HG02981 (cell line): ENCODE data around the gene FSTL3.

Source experiments
- ATAC-seq: cut with Tn5 transposase; IDR thresholded peaks from one replicate; pipeline ENCODE4 v1.9.1; 2021; ENCODE audit warnings: mild to moderate bottlenecking, moderate library complexity; ENCODE audit not compliant: unreplicated experiment

FSTL3 gene

DNA sequence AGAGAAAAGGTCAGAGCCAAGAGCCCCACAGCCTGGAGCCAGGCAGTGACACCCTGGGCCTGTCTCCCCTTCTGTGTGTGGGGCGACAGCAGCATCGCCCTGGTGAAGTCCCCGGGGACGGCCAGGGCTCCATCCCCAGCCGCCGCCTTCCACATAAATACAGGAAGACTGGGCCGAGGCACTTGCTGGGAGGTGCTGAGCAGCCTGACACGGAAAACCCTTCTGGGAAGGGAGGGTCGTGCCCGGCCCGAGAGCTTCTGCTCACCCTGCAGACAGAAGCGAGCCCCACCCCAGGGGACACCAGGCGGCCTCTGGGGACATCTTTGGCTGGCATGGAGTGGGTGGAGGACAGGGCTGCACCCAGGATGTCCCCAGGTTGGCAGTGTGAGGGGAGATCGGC lies 31.4 kb upstream of the FSTL3 start:
- ATAC-seq = no peak

DNA sequence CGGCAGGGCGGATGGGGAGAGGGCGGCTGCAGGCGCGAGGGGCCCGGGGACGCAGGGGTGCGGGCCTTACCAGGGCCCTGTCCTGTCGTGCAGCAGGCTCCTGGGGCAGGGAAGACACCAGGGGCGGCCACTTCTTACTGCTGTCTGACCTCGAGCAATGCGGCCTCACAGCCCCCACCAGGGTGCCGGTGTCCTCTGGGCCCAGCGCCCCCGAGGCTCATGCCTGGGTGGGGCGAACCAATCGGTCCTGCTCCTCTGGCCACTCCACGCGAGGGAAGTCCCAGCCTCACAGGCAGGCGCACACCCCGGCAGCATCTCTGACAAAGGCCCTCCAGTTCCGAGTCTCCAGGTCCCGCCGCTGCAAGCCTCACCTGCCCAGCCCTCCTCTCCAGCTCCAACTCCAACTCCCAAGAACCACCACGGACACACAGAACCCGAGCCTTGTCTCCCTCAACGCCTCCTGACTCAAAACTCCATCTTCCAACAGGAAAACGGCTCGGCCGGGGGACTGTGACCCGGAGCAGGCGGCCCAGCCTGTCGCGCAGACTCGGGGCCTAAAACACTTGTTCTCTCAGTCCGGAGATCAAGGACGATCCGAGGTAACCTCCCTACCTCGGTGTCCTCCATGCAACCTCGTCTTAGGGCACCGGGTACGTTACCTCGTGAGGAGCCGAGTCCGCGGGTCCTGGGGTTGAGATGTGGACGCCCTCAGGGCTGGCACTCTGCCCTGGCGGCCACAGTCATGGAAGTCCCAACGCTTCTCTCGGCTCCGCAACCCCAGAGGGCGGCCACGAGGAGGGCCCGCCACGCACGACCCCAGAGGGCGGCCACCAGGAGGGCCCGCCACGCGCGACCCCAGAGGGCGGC lies 30.0 kb upstream of the FSTL3 start:
- no peak for ATAC-seq

DNA sequence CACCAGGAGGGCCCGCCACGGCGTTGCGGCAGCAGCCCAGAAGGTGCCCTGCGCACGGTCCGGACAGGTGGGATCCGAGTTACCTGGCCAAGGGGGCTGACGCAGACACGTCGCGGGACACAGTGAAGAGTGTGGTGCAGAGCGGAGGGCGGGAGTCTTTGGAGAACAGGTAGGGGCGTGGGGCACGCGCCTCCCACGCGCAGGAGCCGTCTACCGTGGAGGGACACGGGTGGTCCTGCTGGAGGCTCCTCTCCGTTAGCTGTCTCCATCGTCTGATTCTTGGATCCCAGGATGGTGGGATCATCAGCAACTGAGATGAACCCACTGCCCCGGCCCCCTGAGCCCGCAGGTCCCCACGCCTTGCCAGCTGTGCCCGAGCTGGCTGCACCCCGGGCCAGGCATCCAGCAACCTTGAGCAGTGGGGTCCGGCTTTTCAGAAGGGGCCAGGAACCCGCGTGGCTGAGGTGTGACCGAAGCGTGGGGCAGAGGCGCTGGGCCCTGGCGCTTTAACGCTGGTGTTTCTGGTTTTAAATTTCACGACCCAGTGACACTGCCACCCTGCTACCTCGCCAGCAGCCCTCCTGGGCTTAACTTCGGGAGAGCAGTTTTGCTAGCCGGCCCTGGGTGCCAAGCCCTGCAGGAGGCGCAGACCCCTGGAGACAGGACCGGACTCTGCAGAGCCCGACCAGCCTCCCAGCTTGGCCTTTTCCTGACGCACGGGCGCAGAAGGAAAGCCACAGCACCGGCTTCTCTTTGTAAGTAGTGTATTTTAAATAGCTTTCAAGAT lies 29.2 kb upstream of the FSTL3 start:
- no peak for ATAC-seq

DNA sequence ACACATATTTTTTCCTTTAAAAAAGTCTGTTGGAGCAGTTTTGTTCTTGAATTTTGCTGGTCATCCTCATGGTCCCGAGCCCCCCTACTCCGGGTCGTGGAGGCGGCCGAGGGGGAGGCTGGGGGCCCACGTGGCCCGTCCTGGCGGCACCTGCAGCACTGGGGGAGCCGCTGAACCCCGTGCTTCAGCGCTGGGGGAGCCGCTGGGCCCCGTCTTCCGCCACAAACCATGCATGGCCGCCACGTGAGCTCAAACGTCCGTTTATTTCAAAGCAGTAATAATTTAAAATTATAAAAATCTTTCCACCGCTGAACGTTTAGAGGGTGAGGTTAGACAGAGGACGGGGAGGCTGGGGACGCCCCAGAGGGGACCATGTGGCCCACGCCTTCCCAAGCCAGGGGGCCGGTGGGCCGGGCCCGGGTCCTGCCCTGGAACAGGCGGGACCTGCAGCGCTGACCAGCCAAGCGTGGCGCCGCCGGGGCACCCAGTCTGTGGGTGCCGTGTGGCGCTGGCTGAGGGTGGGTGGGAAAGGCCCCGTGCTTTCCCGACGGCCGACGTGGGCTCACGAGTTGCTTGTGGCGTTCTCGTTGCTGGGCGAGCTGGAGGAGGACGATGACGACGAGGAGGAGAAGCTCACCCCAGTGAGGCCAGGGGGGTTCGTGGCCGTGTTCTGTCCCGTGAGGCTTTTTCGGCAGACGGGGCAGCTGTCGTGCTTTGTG lies 28.5 kb upstream of the FSTL3 start:
- no peak for ATAC-seq

DNA sequence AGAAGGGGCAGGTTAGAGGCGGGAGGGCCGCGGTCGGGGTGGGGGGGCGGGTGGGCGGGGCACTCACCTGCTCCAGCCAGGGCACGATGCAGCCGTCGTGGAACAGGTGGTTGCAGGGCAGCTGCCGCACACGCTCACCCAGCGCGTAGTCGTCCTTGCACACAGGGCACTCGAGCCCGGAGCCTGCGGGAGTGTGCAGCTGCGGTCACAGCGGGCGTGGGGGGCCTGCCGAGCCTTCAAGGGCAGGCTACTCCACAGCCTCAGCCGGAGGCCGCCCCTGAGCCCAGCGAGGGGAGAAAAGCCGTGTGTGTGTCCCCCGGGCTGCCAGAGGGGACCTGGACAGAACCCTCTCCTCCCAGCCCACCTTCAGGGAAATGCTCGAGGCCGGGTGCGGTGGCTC lies 27.9 kb upstream of the FSTL3 start:
- ATAC-seq = no peak

DNA sequence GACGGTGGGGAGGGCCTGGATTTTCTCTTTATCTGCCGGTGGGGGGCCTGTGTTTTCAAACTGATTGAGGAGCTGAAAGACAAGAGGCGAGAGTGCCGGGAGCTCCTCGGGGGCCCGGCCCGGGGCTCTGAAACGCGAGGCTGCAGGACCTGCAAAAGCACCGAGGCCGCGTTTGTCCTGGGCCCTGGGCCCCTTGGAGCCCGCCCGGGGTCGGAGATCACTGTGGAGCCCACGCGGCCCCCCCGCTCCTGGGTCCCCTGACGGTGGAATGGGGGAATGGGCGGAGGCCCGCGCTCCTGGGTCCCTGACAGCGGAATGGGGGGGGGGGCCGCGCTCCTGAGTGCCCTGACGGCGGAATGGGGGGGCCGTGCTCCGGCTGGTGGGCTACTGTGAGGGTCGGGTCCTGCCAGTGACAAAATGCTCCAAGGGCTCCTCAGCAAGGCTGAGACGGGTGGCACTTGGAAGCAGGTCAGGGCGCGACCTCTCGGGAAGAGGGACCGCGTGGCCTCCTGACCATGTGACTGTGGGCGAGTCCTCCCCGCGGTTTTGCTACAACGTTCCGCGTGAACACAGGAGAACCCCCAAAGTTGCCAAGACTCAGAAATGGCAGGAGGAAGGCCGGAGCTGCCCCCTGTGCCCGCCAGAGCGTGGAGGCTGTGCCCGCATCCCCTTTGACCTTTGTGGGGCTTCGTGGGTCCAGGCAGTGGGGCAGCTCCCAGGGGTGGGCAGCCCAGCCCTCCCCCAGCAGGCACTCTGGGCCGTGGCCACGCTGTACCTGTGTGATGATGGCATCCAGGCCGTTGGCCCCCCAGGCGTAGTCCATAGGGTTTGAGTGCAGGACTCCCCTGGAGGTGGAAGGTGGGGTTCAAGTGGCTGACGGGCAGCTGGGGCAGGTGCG lies 27.0 kb upstream of the FSTL3 start:
- ATAC-seq = no peak

DNA sequence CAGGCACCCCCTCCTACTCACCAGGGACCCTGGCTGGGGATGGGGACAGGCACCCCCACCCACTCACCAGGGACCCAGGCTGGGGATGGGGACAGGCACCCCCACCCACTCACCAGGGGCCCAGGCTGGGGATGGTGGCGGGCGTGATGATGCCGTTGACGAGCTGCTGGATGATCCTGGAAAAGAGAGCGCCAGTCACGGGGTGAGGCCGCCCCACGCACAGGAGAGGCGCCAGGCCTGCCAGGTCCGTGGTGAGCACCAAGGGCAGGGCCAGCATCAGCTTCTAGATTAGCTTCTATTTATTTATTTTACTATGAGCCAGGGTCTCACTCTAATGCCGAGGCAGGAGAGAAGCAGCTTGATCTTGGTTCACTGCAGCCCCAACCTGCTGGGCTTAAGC lies 26.1 kb upstream of the FSTL3 start:
- no peak for ATAC-seq

DNA sequence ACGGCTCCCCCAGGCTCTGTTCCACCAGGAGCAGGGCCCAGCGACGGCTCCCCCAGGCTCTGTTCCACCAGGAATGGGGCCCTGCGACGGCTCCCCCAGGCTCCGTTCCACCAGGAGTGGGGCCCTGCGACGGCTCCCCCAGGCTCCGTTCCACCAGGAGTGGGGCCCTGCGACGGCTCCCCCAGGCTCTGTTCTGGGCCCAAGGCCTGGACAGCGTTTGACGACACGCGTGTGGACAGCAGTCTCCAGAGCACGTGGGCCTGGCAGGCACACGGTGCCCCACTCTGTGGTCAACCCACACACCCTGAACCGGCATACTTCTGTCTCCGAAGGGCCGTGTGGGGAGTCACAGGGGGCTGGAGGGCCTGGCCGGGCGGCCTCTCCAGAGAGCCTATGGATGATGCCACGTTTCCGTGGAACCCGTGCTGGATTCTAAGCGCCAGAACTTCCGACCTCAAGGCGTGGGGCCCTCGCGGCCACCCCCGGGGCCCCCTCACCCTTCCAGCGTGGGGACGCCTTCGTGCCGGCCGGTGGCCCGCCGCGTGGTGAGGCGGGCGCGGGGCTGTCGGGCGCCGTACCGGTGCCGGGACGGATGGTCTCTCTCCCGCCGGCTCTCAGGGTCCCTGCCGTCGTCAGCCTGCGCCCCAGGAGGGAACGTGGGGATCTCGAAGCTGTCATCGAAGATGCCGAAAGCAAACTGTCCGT lies 24.9 kb upstream of the FSTL3 start:
- ATAC-seq = no peak

DNA sequence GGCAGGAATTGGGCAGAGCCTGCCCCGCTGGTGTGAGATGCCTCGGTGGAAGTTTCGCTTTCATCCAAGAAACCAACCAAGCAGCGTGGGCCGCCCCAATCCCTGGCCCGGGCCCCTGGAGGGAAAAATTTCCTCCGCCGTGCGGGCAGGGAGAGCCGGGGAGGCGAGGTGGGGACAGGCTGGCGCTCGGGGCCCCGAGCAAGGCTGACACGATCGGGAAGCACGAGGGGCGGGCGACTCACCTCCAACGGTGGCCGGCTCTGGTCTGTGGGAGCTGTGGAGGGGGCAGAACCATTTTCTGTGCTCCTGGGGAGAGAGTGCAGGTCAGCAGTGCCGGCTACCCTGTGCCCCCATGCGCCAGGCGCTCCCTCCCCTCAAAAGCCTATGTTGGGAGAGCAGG lies 24.2 kb upstream of the FSTL3 start:
- no peak for ATAC-seq

DNA sequence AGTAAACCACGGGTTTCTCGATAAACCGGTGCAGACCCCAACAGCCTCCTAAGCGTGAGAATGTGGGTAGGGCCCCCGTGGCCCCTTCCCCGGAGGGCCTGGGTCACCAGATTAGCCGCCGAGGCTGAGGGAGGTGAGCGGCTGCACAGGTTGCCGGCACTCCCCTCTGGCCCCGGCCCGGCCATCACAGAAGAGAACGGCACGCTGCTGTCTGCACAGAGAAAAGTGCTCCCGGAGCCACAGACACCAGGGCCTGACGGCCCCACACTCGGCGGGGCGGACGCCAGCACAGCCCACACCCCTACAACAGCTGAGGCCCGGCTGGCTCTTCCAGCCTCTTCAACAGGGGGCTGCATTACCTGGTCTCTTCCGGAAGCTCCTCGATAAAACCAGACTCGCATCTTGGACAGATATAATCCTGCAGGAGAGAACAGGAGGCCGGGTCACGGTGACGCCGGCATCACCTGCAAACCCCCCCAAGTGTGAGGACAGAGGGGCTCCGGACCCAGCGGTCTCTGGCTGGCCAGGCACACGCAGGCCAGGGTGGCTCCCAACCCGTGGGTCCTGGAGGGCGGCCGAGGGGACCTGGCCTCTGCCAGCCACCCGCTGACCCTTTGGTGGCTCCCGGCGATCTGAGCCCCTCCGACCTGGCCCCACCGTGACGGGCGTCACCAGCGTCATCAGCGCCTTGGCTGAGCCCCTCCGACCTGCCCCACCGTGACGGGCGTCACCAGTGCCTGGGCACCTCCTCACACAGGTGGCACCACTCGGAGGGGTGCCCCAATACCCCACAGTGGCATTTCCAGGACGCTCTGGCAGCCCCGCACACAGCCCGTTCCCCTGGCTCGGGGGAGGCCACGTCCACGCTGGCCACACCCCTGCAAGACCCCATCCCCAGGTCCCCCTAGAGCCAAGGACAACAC lies 23.5 kb upstream of the FSTL3 start:
- no peak for ATAC-seq

DNA sequence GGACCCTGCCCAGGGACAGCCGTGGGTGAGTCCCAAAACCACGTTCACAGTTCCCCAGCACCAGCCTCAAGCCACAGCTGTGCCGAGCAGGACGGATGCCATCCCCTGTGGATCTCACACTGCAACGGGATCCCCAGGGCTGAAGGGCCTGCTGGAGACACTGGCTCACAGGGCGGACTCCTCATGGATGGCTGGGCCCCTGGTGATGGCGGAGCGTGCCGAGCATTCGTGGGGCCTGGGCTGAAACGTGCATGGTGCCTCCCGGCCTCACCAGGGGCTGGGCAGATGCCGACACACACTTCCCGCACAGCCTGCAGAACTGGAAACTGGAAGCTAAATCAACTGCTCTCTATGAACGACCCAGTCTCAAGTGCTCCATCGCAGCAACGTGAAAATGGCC lies 22.8 kb upstream of the FSTL3 start:
- no peak for ATAC-seq

DNA sequence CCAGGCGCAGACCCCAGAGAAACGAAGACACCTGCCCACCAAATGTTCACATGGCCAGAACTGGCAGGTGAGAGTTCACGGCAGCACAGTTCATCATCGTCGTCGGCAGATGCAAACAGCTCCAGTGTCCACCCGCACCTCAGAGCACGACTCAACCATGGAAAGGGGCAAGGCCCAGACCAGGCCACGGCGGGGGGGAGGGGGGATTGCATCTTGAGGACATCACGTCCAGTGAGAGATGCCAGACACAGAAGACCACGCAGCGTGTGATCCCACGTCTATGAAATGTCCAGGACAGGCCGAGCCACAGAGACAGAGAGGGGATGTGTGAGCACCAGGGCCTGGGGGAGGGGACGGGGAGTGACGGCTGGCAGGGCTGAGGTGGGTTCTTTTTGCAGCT lies 20.5 kb upstream of the FSTL3 start:
- ATAC-seq = no peak

DNA sequence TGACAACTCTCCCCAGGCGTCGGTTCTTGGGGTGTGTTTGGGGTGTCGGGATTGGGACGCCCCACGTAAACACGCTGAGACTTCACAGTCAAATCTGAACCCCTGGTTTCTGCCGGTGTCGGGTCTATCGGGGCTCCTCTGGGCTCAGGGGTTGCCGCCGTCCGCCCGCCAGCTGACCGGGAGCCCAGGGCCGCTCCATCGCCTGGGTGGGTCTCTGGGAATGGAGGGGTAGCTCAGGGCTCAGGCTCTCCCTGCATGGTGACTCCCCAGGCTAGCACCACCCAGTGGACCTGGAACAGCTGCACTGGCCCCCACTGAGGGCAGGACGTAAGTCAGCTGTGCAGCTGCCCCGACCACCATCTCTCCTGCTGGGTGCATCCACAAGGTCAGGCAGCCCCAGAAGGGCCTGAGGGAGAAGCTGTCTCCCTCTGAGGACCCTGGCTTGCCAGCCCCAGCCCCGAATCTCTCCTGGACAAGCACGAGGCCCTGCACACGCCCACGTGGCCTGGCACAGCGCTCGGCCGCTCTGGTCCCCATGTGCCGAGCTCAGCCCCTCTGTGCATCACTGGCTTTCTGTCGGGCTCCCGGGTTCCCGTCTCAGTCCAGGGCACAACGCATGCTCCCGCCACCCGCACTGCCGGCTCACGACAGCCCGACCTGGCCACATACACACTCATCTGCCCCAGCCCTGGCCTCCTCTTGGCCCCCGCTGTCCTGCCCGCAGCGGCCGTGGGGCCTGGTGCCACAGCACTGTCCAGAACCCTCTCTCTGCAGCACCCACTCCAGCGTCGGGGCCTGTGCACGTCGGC lies 19.2 kb upstream of the FSTL3 start:
- ATAC-seq = no peak

DNA sequence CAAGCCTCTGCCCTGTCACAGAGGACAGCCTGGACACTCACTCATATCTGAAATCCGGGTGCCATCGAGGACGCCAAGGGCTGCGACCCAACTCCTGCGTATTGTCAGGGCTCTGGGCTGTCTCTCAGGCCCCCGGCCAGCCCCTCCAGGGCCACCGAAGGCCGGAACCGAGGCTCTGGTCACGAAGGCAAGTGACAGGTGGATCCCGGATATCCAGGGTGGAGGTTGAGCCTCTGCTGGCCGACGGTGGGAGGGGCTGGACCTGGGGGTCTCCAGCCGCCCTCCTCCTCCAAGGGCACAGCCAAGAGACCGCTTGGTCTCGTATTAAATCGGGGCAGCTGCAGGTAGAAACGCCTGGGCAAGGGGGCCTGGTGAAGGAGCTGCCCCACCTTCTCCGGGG lies 18.6 kb upstream of the FSTL3 start:
- no peak for ATAC-seq

DNA sequence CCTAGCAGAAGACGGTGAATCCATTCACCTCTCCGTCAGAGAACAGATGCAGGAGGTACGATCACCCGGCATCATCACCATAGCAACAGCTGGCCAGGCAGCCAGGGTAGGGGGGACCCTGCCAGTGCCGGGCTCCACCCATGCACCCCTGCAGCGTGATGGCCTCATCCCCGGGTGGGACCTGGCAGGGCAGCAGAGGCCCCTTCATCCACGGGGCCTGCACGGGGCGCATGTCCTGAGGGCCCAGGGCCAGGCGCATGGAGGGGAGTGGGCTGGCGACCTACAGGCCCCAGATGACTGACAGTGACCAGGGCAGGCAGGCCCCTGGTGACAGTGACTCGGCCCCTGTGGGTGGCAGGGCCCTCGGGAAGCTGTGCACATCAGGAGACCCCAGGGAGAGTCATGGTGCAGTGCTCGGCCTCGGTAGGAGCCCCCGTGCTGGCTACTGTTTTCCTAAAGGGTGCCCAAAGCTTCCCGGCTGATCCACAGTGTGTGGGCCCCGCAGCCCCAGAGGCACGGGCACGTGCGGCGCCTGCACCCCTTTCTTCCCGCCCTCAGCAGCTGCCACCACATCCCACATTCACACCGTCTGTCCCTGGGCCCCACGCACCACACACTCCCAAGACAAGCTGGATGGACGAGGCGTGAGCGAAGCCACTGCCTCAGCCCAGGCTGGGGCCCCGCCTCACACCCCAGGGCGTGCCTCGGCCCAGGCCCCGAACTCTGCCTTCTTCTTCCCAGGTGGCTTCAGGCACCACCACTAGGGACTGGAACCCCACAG lies 17.9 kb upstream of the FSTL3 start:
- no peak for ATAC-seq

DNA sequence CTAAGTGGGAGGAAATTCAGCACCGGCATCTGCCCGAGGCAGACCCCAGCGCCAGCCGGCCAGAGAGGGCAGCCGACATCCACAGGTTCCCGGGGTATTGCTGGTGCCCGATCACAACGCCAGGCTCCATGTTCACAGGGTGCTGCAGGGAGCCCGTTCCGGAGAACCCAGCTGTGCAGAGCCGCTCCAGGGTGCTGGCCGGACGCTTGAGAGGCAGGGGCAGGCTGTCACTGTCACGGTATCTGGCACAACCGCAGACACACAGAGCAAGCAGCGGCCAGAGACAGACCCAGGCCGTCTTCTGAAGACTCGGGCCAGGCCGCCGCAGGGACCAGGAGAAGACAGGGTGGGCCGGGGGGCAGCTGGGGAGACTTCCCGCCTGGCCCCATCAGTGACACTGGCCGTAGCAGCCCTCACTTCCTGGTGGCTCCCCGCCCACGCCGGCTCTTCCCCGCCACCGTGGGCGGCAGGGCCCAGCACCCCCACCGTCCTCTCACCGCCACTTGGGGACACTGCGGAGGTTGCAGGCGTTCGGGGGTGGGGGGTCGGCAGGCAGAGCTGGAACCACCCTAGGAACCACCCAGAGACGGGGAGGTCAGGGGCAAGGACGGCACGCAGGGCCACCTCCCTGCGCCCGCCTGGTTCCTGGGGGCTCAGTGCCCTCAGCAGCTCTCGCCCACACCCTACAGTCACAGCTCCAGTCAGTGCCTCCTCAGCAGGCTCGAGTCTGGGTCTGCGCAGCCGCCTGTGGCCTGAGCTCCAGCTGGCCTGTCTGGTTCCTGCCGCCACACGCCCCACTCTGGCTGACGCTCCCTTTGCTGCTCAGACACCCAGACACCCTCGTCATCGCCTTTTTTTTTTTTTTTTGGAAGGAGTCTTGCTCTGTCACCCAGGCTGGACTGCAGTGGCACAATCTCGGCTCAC lies 17.0 kb upstream of the FSTL3 start:
- no peak for ATAC-seq
